GM12878 (cell line): ENCODE data around the gene CHIT1. TPM values are rescaled to one million over a fixed set of nuclear protein-coding genes. Genes with fewer than 3 reads are reported as not detected.

ENCODE experiments used
- ASH2L ChIP-seq: fragments of 300-600, 200-600 bp; sonication (generic); IDR thresholded peaks from 2 replicates; pipeline ENCODE4 v1.6.1; 2017; ENCODE audit warnings: low read depth, mild to moderate bottlenecking, borderline replicate concordance
- CBX3 ChIP-seq: fragments of 200-600 bp; sonication (generic); IDR thresholded peaks from 2 replicates; pipeline ENCODE4 v1.6.1; 2016; ENCODE audit warnings: low read depth, borderline replicate concordance
- CBX5 ChIP-seq: sonication (generic); IDR thresholded peaks from 2 replicates; pipeline ENCODE4 v1.6.1; 2016; ENCODE audit warnings: low read depth, moderate library complexity, mild to moderate bottlenecking, inconsistent platforms
- CHD4 ChIP-seq: fragments of 200-600 bp; sonication (generic); IDR thresholded peaks from 2 replicates; pipeline ENCODE4 v1.6.1; 2016; ENCODE audit warnings: mild to moderate bottlenecking
- EGR1 ChIP-seq, 2 experiments: IDR thresholded peaks; 1 replicate in 1 of 2; 2 replicates in 1 of 2; pipeline ENCODE4 v1.6.1; 2011 to 2012; ENCODE audit warnings: low read depth in 2 of 2, low read length in 2 of 2, borderline replicate concordance in 1 of 2, mild to moderate bottlenecking in 1 of 2, moderate library complexity in 1 of 2
- IKZF1 ChIP-seq: fragments of 450-650 bp; conservative IDR thresholded peaks from 2 replicates; pipeline ENCODE4 v1.6.1; 2017; ENCODE audit warnings: antibody characterized with exemption, mild to moderate bottlenecking
- JUNB ChIP-seq: IDR thresholded peaks from 2 replicates; pipeline ENCODE4 v1.6.1; 2016; ENCODE audit warnings: antibody characterized with exemption, mild to moderate bottlenecking
- KDM1A ChIP-seq: fragments of 200-600 bp; sonication (generic); IDR thresholded peaks from 2 replicates; pipeline ENCODE4 v1.6.1; 2016; ENCODE audit warnings: borderline replicate concordance
- NFYB ChIP-seq: IDR thresholded peaks from 2 replicates; pipeline ENCODE4 v1.6.1; 2011; ENCODE audit warnings: low read depth, mild to moderate bottlenecking, low read length, improper control_type of control experiment, moderate library complexity; ENCODE audit not compliant: insufficient read depth
- NR2C1 ChIP-seq: fragments of 450-650 bp; IDR thresholded peaks from 2 replicates; pipeline ENCODE4 v1.6.1; 2017; ENCODE audit warnings: antibody characterized with exemption, mild to moderate bottlenecking, moderate library complexity
- PAX8 ChIP-seq: fragments of 450-650 bp; IDR thresholded peaks from 2 replicates; pipeline ENCODE4 v1.6.1; 2017; ENCODE audit warnings: mild to moderate bottlenecking, moderate library complexity
- PRDM15 ChIP-seq: fragments of 450-650 bp; formaldehyde crosslinking; IDR thresholded peaks from 2 replicates; pipeline ENCODE4 v1.4.0; 2020; ENCODE audit warnings: mild to moderate bottlenecking, moderate library complexity
- RAD21 ChIP-seq: IDR thresholded peaks from 2 replicates; pipeline ENCODE4 v1.6.1; 2011; ENCODE audit warnings: mild to moderate bottlenecking, low read depth, low read length, moderate library complexity; ENCODE audit not compliant: insufficient read depth
- RB1 ChIP-seq: fragments of 450-650 bp; formaldehyde crosslinking; IDR thresholded peaks from 2 replicates; pipeline ENCODE4 v1.6.1; 2017; ENCODE audit warnings: mild to moderate bottlenecking, borderline replicate concordance
- RUNX3 ChIP-seq: IDR thresholded peaks from 2 replicates; pipeline ENCODE4 v1.6.1; 2012; ENCODE audit warnings: low read length, inconsistent platforms
- SIN3A ChIP-seq: IDR thresholded peaks from 2 replicates; pipeline ENCODE4 v1.6.1; 2012; ENCODE audit warnings: low read depth, low read length, improper control_type of control experiment
- SMARCA5 ChIP-seq: fragments of 450-650 bp; IDR thresholded peaks from 2 replicates; pipeline ENCODE4 v1.6.1; 2017; ENCODE audit warnings: mild to moderate bottlenecking
- SREBF1 ChIP-seq: IDR thresholded peaks from 2 replicates; pipeline ENCODE4 v1.6.1; 2012; ENCODE audit warnings: mild to moderate bottlenecking, low read length
- TCF12 ChIP-seq: IDR thresholded peaks from 2 replicates; pipeline ENCODE4 v1.6.1; 2011; ENCODE audit warnings: low read depth, mild to moderate bottlenecking, low read length
- TCF3 ChIP-seq: IDR thresholded peaks from 2 replicates; pipeline ENCODE4 v1.6.1; 2012; ENCODE audit warnings: low read depth, mild to moderate bottlenecking, low read length, borderline replicate concordance; ENCODE audit not compliant: insufficient read depth
- TCF7 ChIP-seq: IDR thresholded peaks from 2 replicates; pipeline ENCODE4 v1.6.1; 2014; ENCODE audit warnings: antibody characterized with exemption, borderline replicate concordance
- WRNIP1 ChIP-seq: IDR thresholded peaks from 2 replicates; pipeline ENCODE4 v1.6.1; 2011; ENCODE audit warnings: low read depth, low read length, improper control_type of control experiment, borderline replicate concordance
- ZNF207 ChIP-seq: fragments of 450-650 bp; IDR thresholded peaks from 2 replicates; pipeline ENCODE4 v1.6.1; 2014; ENCODE audit warnings: antibody characterized with exemption, mild to moderate bottlenecking, borderline replicate concordance
- ZNF274 ChIP-seq: IDR thresholded peaks from one replicate; pipeline ENCODE4 v1.8.0; 2011; ENCODE audit not compliant: insufficient read length, insufficient read depth
- polyA plus RNA-seq, 11 experiments: library from polyadenylated mRNA; depleted of rRNA in 4 of 11; unstranded in 6 of 11; stranded (reverse) in 5 of 11; fragments of >200 nt; fragmentation: Nextera tagmentation in 4 of 11; fragmentation: Illumina TruSeq in 1 of 11; extraction: Ambion mirVana in 4 of 11; extraction: Trizol in 1 of 11; gene quantifications; 1 replicate in 1 of 11; 2 replicates in 10 of 11; pipeline versions ENCODE4 v1.2.1 to v1.2.3, GENCODE V29; 2011 to 2016; ENCODE audit warnings: inconsistent platforms in 2 of 11, missing spikeins in 2 of 11, low read depth in 1 of 11
- total RNA-seq, 4 experiments: library from RNA; depleted of rRNA in 3 of 4; stranded (reverse); fragments of >200 nt in 3 of 4; fragmentation: Illumina TruSeq in 1 of 4; extraction: Trizol in 1 of 4; gene quantifications; 2 replicates each; pipeline versions ENCODE4 v1.2.1 to v1.2.3, GENCODE V29; 2013 to 2021
- TF ChIP-seq, protein P1 (sequence below): fragments of 450-650 bp; IDR thresholded peaks from 2 replicates; pipeline ENCODE4 v1.6.1; 2014; ENCODE audit warnings: mild to moderate bottlenecking
- TF ChIP-seq, protein P2 (sequence below), 3 experiments: IDR thresholded peaks in 2 of 3; conservative IDR thresholded peaks in 1 of 3; 2 replicates each; pipeline ENCODE4 v1.5.1; 2011; ENCODE audit warnings: low read depth in 3 of 3, low read length in 3 of 3, mild to moderate bottlenecking in 3 of 3, control low read depth in 2 of 3, moderate library complexity in 2 of 3, inconsistent platforms in 1 of 3, mixed read lengths in 1 of 3; ENCODE audit not compliant: control insufficient read depth in 2 of 3, insufficient read depth in 1 of 3; ENCODE audit errors: extremely low read depth in 1 of 3

The CHIT1 gene
- total and polyA plus RNA-seq, 10 of the 15 experiments (the other 5 are each of a cell fraction or from before 2014, with no cell fraction given), result 0.02 to 2.1 (median 0.76) TPM

DNA sequence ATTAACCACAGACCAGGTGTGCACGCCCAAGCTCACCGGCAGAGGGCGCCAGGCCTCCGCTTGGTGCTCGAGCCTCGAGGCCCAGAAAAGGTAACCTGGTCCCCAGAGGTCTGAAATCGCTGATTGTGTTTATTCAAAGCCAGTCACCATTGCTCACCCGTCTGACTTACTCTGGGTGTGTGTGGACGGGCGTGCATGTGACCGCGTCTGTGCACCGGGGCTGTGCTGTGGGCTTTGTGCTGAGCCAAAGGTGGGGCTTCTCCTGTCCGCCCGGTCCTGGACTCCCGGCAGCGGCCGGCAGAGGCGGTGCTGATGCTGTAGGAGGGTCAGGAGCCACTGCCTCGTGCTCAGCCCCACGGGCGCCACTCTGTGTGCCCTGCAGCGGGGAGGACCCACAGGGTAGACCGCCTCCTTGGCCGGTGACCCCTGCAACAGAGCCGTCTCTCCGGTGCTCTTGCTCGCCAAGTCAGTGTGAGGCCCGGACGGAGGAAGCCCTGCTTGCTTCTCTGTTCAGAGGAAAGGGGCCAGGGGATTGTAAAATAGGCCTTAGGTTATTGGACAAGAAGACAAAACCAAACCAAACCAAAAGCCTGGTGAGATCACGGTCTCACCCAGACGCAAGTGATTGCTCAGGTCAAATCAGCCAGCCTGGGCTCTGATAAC, 43.9 kb upstream of the CHIT1 start (continued):
- TF ChIP-seq KDM1A, result no peak
- no peak for TF ChIP-seq PRDM15 (CRISPR knock-in tag)
- TF ChIP-seq SREBF1, result no peak
- peak; percentile 84; the same call in 1 of the 2 replicates for TF ChIP-seq TCF3
- no peak for TF ChIP-seq CBX3
- no peak for TF ChIP-seq NFYB
- TF ChIP-seq ASH2L, result no peak
- TF ChIP-seq RUNX3, result peak; percentile 97
- TF ChIP-seq EGR1 (IDR thresholded peaks at IDR 0.05; ENCODE audit: borderline replicate concordance in 1 of 2, low read depth in 2 of 2, low read length in 2 of 2), result no peak; a peak in 1 of 3 replicates
- TF ChIP-seq, protein P1, sequence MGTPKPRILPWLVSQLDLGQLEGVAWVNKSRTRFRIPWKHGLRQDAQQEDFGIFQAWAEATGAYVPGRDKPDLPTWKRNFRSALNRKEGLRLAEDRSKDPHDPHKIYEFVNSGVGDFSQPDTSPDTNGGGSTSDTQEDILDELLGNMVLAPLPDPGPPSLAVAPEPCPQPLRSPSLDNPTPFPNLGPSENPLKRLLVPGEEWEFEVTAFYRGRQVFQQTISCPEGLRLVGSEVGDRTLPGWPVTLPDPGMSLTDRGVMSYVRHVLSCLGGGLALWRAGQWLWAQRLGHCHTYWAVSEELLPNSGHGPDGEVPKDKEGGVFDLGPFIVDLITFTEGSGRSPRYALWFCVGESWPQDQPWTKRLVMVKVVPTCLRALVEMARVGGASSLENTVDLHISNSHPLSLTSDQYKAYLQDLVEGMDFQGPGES, result 0 out of 2 replicates have a peak, but pooled peaks have one; percentile 8
- TF ChIP-seq PAX8, result no peak
- peak; percentile 77 for TF ChIP-seq IKZF1
- 0 out of 2 replicates have a peak, but pooled peaks have one; percentile 76 for TF ChIP-seq WRNIP1
- TF ChIP-seq, protein P2, sequence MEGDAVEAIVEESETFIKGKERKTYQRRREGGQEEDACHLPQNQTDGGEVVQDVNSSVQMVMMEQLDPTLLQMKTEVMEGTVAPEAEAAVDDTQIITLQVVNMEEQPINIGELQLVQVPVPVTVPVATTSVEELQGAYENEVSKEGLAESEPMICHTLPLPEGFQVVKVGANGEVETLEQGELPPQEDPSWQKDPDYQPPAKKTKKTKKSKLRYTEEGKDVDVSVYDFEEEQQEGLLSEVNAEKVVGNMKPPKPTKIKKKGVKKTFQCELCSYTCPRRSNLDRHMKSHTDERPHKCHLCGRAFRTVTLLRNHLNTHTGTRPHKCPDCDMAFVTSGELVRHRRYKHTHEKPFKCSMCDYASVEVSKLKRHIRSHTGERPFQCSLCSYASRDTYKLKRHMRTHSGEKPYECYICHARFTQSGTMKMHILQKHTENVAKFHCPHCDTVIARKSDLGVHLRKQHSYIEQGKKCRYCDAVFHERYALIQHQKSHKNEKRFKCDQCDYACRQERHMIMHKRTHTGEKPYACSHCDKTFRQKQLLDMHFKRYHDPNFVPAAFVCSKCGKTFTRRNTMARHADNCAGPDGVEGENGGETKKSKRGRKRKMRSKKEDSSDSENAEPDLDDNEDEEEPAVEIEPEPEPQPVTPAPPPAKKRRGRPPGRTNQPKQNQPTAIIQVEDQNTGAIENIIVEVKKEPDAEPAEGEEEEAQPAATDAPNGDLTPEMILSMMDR (IDR thresholded peaks at IDR 0.05 in 2 of 3, conservative IDR thresholded peaks at IDR 0.05 in 1 of 3; ENCODE audit: control insufficient read depth in 2 of 3, extremely low read depth in 1 of 3, insufficient read depth in 1 of 3, low read depth in 3 of 3, low read length in 3 of 3), result peak; percentile 90 to 95 (median 90)
- TF ChIP-seq SMARCA5, result 0 out of 2 replicates have a peak, but pooled peaks have one; percentile 87
- TF ChIP-seq SIN3A, result no peak
- TF ChIP-seq CBX5, result no peak
- TF ChIP-seq TCF12, result peak; percentile 81
- TF ChIP-seq CHD4, result no peak
- peak; percentile 91 for TF ChIP-seq ZNF207
- TF ChIP-seq RB1, result peak; percentile 91; the same call in 1 of the 2 replicates
- no peak for TF ChIP-seq NR2C1
- no peak for TF ChIP-seq JUNB
- peak; percentile 97 for TF ChIP-seq RAD21
- no peak for TF ChIP-seq TCF7
- no peak for TF ChIP-seq ZNF274
